OCI-LY7 (cell line): ENCODE results near the gene SNRNP27. TPM values are rescaled to one million over a fixed set of nuclear protein-coding genes. Genes with fewer than 3 reads are reported as not detected.

ENCODE experiments used
- BruUV-seq: library from RNA; stranded (reverse); fragments of 400-500 nt; replicated peaks from 2 replicates; lab custom pipeline; 2021; lab: Mats Ljungman, UMichigan
- CTCF ChIA-PET: fragments of 300-600 bp; sonication (Branson Sonifier 250); formaldehyde crosslinking; loops from one replicate; lab custom pipeline; 2022; ENCODE audit warnings: antibody characterized with exemption; ENCODE audit not compliant: unreplicated experiment; lab: Charles Lee
- POLR2A ChIA-PET: fragments of 300-600 bp; sonication (Branson Sonifier 250); formaldehyde crosslinking; loops from one replicate; lab custom pipeline; 2022; ENCODE audit warnings: antibody characterized with exemption; lab: Charles Lee
- DNase-seq: peaks from one replicate; pipeline ENCODE4 v3.0.0-alpha.2; 2015; ENCODE audit warnings: low spot score
- H2AFZ ChIP-seq: fragments of 200-600 bp; sonication (generic), shearing (Covaris generic); 2 replicates; pipeline ENCODE4 v1.6.1; 2014; ENCODE audit warnings: mild to moderate bottlenecking, antibody characterized with exemption, low read length, moderate library complexity
- H3K27ac ChIP-seq: fragments of 200-600 bp; sonication (generic); 2 replicates; pipeline ENCODE4 v1.5.1; 2014; ENCODE audit warnings: mixed run types, low read depth, mild to moderate bottlenecking, moderate library complexity, low read length, inconsistent platforms; ENCODE audit not compliant: poor library complexity, severe bottlenecking
- H3K36me3 ChIP-seq: fragments of 200-600 bp; sonication (generic); 2 replicates; pipeline ENCODE4 v1.6.1; 2014; ENCODE audit warnings: mild to moderate bottlenecking, antibody characterized with exemption, low read length, moderate library complexity, mixed read lengths; ENCODE audit not compliant: insufficient read depth
- H3K4me1 ChIP-seq: fragments of 200-600 bp; sonication (generic); 2 replicates; pipeline ENCODE4 v1.5.1; 2014; ENCODE audit warnings: mild to moderate bottlenecking, low read length; ENCODE audit not compliant: insufficient read depth, poor library complexity, severe bottlenecking
- H3K4me2 ChIP-seq: fragments of 200-600 bp; sonication (generic); 2 replicates; pipeline ENCODE4 v1.6.1; 2014; ENCODE audit warnings: mild to moderate bottlenecking, low read length
- H3K4me3 ChIP-seq: fragments of 200-600 bp; sonication (generic); 2 replicates; pipeline ENCODE4 v1.5.1; 2014; ENCODE audit warnings: mild to moderate bottlenecking, low read depth, low read length; ENCODE audit not compliant: poor library complexity, severe bottlenecking
- H3K79me2 ChIP-seq: fragments of 200-600 bp; sonication (generic); 2 replicates; pipeline ENCODE4 v1.6.1; 2016; ENCODE audit warnings: low read depth, mild to moderate bottlenecking, low read length, moderate library complexity, mixed read lengths; ENCODE audit not compliant: insufficient read depth
- H3K9me2 ChIP-seq: fragments of 200-600 bp; sonication (generic); 2 replicates; pipeline ENCODE4 v1.6.1; 2016; ENCODE audit warnings: mild to moderate bottlenecking, low read length, mixed read lengths; ENCODE audit not compliant: insufficient read depth
- H3K9me3 ChIP-seq: fragments of 200-600 bp; sonication (generic); 2 replicates; pipeline ENCODE4 v1.6.1; 2014; ENCODE audit warnings: mild to moderate bottlenecking, mixed run types, low read length, mixed read lengths
- H4K20me1 ChIP-seq: fragments of 200-600 bp; sonication (generic); 2 replicates; pipeline ENCODE4 v1.6.1; 2014; ENCODE audit warnings: mild to moderate bottlenecking, antibody characterized with exemption, low read length, moderate library complexity, mixed read lengths; ENCODE audit not compliant: insufficient read depth
- CTCF ChIP-seq: fragments of 200-600 bp; sonication (generic); conservative IDR thresholded peaks from 2 replicates; pipeline ENCODE4 v1.5.1; 2014; ENCODE audit warnings: mild to moderate bottlenecking, antibody characterized with exemption, low read length, moderate library complexity, mixed read lengths
- EZH2phosphoT487 ChIP-seq: fragments of 200-600 bp; sonication (generic); IDR thresholded peaks from 2 replicates; pipeline ENCODE4 v1.6.1; 2018; ENCODE audit warnings: low read depth, borderline replicate concordance, mild to moderate bottlenecking, mixed run types, antibody characterized with exemption, low read length, moderate library complexity, mixed read lengths
- intact Hi-C: fragments of 100-400 bp; cut with micrococcal nuclease; formaldehyde crosslinking; loops from one replicate; pipeline ENCODE4 v1.10.0; 2022; ENCODE audit not compliant: unreplicated experiment
- small RNA-seq: library from RNA; depleted of rRNA; stranded (forward); fragments of <200 nt; gene quantifications from one replicate; pipeline ENCODE3, GENCODE V24; 2014
- total RNA-seq, 2 experiments: library from RNA; depleted of rRNA in 1 of 2; stranded (reverse); fragments of >200 nt in 1 of 2; shearing (Covaris generic) in 1 of 2; gene quantifications; 2 replicates each; pipeline ENCODE4 v1.2.3, GENCODE V29; 2014 to 2022

Gene SNRNP27
- total RNA-seq, 2 experiments from 2014 or later: 42.2 to 76.0 TPM

- intact Hi-C loops: no loop called here
- POLR2A ChIA-PET: interaction anchor here (0.7 to 1.0 kb wide), 2 partner anchors 15 to 19 kb away, joined by 3 read pairs; no protein-coding TSS in a partner anchor
- BruUV-seq: no TSS peak
- H3K4me1 ChIP-seq: peaks cover 2% of the 10 kb centered on the region
- H3K79me2 ChIP-seq: no peaks in the 10 kb centered on the region
- H3K9me2 ChIP-seq: no peaks in the 10 kb centered on the region
- no peak overlapping the region for H3K27ac ChIP-seq
- no peaks in the 10 kb centered on the region for H4K20me1 ChIP-seq
- TF ChIP-seq EZH2phosphoT487 (no peak), CTCF (no peak)
- no peak overlapping the region for H3K4me2 ChIP-seq
- no peak overlapping the region for H3K4me3 ChIP-seq
- no peak for DNase-seq
- H3K9me3 ChIP-seq: no peaks in the 10 kb centered on the region
- no peak overlapping the region for H2AFZ ChIP-seq
- no peaks in the 10 kb centered on the region for H3K36me3 ChIP-seq
- CTCF ChIA-PET: no interaction called here
Measured at GRCh38 chr2:69952336-69953115, 58.8 kb downstream of the SNRNP27 start.

- Histone ChIP-seq H3K4me3 (no peak overlapping the region), H3K27ac (no peak overlapping the region), H3K36me3 (no peaks in the 10 kb centered on the region), H3K9me3 (no peaks in the 10 kb centered on the region), H2AFZ (peak overlapping the region; percentile 35; the same call in 1 of the 2 replicates), H3K4me1 (no peaks in the 10 kb centered on the region), H4K20me1 (no peaks in the 10 kb centered on the region), H3K79me2 (no peaks in the 10 kb centered on the region), H3K4me2 (no peak overlapping the region), H3K9me2 (no peaks in the 10 kb centered on the region)
- peak; percentile 6 for DNase-seq
- intact Hi-C loops: no loop called here
- ChIA-PET CTCF (no interaction called here), POLR2A (interaction anchor here (0.6 kb wide), 1 partner anchor 382 kb away, joined by 4 read pairs; no protein-coding TSS in a partner anchor)
- no peak for TF ChIP-seq EZH2phosphoT487
- no peak for TF ChIP-seq CTCF
- BruUV-seq: no TSS peak
Measured at GRCh38 chr2:69954084-69954483, 60.3 kb downstream of the SNRNP27 start.

Small RNA genes within 50 kb of the gene (small RNA-seq; reads per million reads assigned to genes)
- gene RPL23AP92: not detected

Other genes starting within 250 kb of the SNRNP27 start
- 0.38 and 0.72 TPM in 2 replicates for gene ANXA4, start 151.8 kb upstream of the SNRNP27 start, total RNA-seq (2014; rRNA removed; shearing (Covaris generic))
- gene ANXA4, start 151.8 kb upstream of the SNRNP27 start, total RNA-seq (2022): 3.5 and 3.6 TPM in 2 replicates
- 11.9 and 14.4 TPM in 2 replicates for gene GMCL1, start 64.3 kb upstream of the SNRNP27 start, total RNA-seq (2014; rRNA removed; shearing (Covaris generic))
- 25.9 and 28.2 TPM in 2 replicates for gene GMCL1, start 64.3 kb upstream of the SNRNP27 start, total RNA-seq (2022)
- 1.1 and 2.2 TPM in 2 replicates for gene MXD1, start 21.2 kb downstream of the SNRNP27 start, total RNA-seq (2014; rRNA removed; shearing (Covaris generic))
- 2.8 and 2.9 TPM in 2 replicates for gene MXD1, start 21.2 kb downstream of the SNRNP27 start, total RNA-seq (2022)
- gene ASPRV1, start 67.7 kb downstream of the SNRNP27 start, total RNA-seq (2014; rRNA removed; shearing (Covaris generic)): 0.88 and 1.4 TPM in 2 replicates
- 0.77 and 1.3 TPM in 2 replicates for gene ASPRV1, start 67.7 kb downstream of the SNRNP27 start, total RNA-seq (2022)
- 54.8 and 58.2 TPM in 2 replicates for gene PCBP1, start 193.5 kb downstream of the SNRNP27 start, total RNA-seq (2014; rRNA removed; shearing (Covaris generic))
- 393 and 423 TPM in 2 replicates for gene PCBP1, start 193.5 kb downstream of the SNRNP27 start, total RNA-seq (2022)